HG03439 (cell line): ENCODE measurements around the gene COL19A1.

Experiments used
- ATAC-seq: cut with Tn5 transposase; IDR thresholded peaks from one replicate; pipeline ENCODE4 v1.9.1; 2021; ENCODE audit warnings: mild to moderate bottlenecking, moderate library complexity; ENCODE audit not compliant: unreplicated experiment

COL19A1 gene

GRCh38 chr6:70215460-70216108 is 349.2 kb downstream of the COL19A1 start:
- ATAC-seq, result no peak

GRCh38 chr6:70216767-70217166 is 350.4 kb downstream of the COL19A1 start:
- no peak for ATAC-seq

GRCh38 chr6:70219943-70220613 is 353.7 kb downstream of the COL19A1 start:
- ATAC-seq, result no peak

- no peak for ATAC-seq
Observed at GRCh38 chr6:70221025-70221714, 354.8 kb downstream of the COL19A1 start.

DNA sequence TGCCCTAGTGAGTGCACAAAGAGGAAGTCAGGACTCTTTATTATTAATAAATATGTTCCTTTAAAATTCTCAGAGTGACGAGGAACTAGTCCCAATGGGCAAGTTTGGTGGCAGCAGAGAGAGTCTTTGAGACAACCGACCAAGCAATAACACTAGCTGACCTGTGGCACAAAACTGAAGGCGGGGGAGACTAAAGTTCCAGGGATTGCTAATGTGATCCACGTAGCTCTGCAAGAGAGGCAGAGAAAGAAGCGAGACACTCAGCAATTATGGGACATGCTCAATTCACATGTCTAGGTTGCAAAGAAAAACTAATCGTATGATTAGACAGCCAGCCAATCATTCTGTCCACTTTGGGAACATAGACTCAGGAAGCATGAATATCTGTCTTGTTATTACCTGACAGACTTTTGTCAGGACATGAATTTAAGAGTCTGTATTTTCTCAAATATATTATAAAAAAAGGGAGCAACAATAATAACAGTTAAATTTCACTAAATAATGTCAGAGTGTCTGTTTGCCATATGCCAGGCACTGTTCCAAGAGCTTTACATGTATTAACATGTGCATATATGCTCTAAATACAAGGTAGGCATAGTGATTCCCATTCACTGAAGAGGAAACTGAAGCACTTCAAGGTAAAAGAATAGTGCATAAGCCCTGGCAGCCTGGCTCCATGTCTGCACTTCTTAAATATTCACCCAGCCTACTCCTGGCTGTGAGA is 355.5 kb downstream of the COL19A1 start:
- ATAC-seq, result no peak

GRCh38 chr6:70222439-70222749 is 356.0 kb downstream of the COL19A1 start:
- ATAC-seq, result no peak

DNA sequence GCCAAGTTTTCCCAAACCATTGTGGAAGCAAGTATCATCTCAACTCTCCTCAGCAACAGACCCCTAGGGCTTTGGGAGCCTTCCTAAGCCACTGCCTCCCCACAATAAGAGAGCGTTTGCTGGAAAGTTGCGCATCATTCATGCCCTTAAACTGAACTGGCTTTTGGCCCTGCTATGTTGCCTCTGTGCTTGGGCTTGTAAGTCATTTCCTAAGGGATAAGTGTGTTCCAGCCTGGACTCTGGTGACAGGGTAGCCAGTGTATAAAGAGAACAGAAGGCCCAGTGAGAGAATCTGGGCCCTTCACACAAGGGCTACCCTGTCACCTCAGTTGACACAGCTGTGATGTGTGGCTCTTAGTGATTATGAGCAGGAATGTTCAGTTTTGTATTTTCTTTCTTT is 358.7 kb downstream of the COL19A1 start:
- no peak for ATAC-seq

GRCh38 chr6:70231311-70231710 is 365.0 kb downstream of the COL19A1 start:
- ATAC-seq, result no peak

DNA sequence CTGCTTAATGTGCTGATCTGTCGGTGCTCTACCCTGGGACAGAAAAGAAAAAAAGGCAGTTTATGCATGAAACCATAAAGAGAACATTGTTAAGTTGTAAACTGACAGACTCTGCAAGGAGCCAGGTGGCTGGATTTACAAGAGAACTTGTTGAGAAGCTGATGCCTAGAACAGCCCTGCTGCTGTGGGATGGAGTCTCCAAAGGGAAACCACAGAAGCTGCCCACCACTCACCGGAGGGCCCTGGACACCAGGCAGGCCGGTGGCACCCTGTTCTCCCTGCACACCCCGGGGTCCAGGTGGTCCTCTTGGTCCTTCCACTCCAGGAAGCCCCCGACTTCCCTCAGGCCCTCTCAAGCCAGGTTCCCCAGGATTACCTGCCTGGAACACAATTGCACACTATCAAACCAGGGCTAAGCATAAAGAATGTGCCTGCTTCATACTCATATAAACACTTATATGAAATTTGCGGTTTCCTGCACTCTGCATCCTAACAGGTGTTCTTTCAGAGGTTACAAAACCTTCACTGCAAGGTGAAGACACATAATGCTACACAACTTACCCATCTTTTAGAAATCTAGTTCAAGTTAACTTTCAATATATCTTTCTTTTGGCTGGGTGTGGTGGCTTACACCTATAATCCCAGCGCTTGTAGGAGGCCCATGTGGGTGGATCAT is 368.3 kb downstream of the COL19A1 start:
- ATAC-seq, result no peak

DNA sequence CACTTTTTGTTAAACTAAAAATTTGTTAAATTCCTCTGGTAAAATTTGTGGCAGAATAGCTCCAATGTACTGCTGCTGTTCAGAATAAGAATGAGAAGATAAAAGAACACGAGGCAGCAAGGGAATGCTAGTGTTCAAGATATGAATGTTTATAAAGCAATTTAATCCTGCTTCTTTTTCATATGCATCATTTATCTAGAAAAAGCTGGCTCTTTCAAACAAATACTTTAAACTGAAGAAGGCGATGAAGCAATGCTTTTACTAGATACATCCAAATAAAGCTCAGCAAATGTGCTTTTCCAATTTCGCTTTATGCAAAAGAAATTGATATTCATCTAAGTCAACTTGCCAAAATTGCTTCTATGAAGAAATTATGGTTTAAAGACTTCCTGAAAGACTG is 370.0 kb downstream of the COL19A1 start:
- ATAC-seq, result no peak

DNA sequence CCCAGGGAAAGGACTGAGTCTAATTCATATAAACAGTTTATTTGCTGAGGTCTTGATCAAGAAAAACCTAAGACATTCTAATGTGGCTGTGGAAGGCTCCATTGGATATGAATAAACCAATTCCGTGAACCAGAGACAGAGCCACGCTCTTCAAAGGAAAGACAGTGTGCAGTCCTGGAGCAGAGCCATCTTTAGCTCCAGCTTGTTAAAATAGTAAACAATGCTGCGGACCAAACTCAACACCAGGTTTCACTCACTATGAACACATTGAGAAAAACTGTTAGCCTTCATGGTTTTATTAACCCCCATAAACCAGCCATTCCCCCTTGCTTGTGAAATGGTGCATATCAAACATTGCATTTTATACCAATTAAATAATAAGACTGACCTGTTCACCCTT is 374.7 kb downstream of the COL19A1 start:
- ATAC-seq, result no peak

DNA sequence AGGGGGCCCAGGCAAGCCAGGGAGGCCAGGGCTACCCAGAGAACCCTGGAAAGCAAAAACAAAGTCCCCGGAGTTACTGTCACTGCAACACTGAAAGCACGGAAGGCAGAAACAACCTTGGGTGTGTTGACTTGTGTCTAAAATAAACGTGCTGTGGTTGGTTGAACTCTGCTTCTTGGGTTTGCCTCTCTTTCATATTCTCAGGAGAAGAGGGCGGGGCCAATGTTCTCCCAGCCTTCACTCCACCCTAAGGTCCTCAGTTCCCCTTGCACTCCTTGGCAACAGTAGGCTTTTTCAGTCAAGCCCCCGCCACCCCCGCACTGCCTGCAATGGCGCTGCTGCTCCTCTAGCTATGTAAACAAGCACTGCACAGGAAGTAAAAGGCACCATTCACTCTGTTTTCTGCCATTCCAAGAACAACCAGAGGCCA is 375.6 kb downstream of the COL19A1 start:
- no peak for ATAC-seq

GRCh38 chr6:70246118-70246517 is 379.8 kb downstream of the COL19A1 start:
- ATAC-seq, result no peak

- ATAC-seq, result no peak
Observed at GRCh38 chr6:70252604-70253003, 386.2 kb downstream of the COL19A1 start.

- no peak for ATAC-seq
Observed at GRCh38 chr6:70253923-70254322, 387.6 kb downstream of the COL19A1 start.

DNA sequence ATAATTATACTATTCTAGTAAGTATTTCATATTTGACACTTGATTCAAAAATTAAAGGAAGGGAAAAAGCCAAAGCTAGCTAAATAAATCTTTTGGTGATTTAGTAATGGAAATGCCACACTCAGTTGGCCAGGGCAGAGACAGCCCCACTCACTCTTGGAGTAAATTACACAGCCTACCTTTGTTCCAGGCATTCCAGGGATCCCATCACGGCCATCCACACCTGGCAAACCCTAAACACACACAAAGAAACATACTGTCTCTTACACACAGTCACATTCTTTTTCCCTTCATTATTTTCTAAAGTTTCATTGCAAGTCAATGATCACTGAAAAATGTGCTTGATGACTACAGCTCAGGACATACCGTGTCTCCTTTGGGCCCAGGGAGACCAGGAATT is 388.4 kb downstream of the COL19A1 start:
- ATAC-seq, result no peak

GRCh38 chr6:70257768-70258273 is 391.5 kb downstream of the COL19A1 start:
- no peak for ATAC-seq

GRCh38 chr6:70258483-70258882 is 392.1 kb downstream of the COL19A1 start:
- ATAC-seq, result no peak
